ENCODE measurements around the gene KMT2C.

Gene KMT2C

GRCh38 chr7:152128741-152129461 is 306.9 kb downstream of the KMT2C start:
- no peak for TF ChIP-seq TAF1 (IDR thresholded peaks at IDR 0.05; ENCODE audit: low read depth)
- TF ChIP-seq CEBPB (IDR thresholded peaks at IDR 0.05): no peak
- no peak for TF ChIP-seq YY1 (IDR thresholded peaks at IDR 0.05; ENCODE audit: low read depth)
- no peak for TF ChIP-seq NFIC (IDR thresholded peaks at IDR 0.05)
- TF ChIP-seq REST (IDR thresholded peaks at IDR 0.05; ENCODE audit: low read depth): no peak
- no peak for TF ChIP-seq RAD21 (IDR thresholded peaks at IDR 0.05; ENCODE audit: low read depth)
- TF ChIP-seq EGR1 (IDR thresholded peaks at IDR 0.05): no peak
- no peak for TF ChIP-seq MAX (IDR thresholded peaks at IDR 0.05)
- TF ChIP-seq FOXM1 (IDR thresholded peaks at IDR 0.05; ENCODE audit: borderline replicate concordance, low read depth): no peak
- no peak for TF ChIP-seq TCF12 (IDR thresholded peaks at IDR 0.05; ENCODE audit: low read depth)
- no peak for TF ChIP-seq TEAD4 (IDR thresholded peaks at IDR 0.05)
- TF ChIP-seq ZBTB7A (IDR thresholded peaks at IDR 0.05; ENCODE audit: low read depth): no peak
- TF ChIP-seq EP300 (IDR thresholded peaks at IDR 0.05; ENCODE audit: borderline replicate concordance): no peak
- TF ChIP-seq CREB1 (IDR thresholded peaks at IDR 0.05; ENCODE audit: low read depth): no peak

GRCh38 chr7:152128252-152128651 is 307.6 kb downstream of the KMT2C start:
- TF ChIP-seq EP300 (IDR thresholded peaks at IDR 0.05; ENCODE audit: borderline replicate concordance) (no peak), NFIC (IDR thresholded peaks at IDR 0.05) (no peak), CEBPB (IDR thresholded peaks at IDR 0.05) (no peak), TEAD4 (IDR thresholded peaks at IDR 0.05) (no peak), ZBTB7A (IDR thresholded peaks at IDR 0.05; ENCODE audit: low read depth) (no peak), EGR1 (IDR thresholded peaks at IDR 0.05) (no peak), USF1 (IDR thresholded peaks at IDR 0.05) (no peak), MAX (IDR thresholded peaks at IDR 0.05) (no peak), TCF12 (IDR thresholded peaks at IDR 0.05; ENCODE audit: low read depth) (no peak), FOXM1 (IDR thresholded peaks at IDR 0.05; ENCODE audit: borderline replicate concordance, low read depth) (no peak), CREB1 (IDR thresholded peaks at IDR 0.05; ENCODE audit: low read depth) (no peak), TAF1 (IDR thresholded peaks at IDR 0.05; ENCODE audit: low read depth) (no peak), RAD21 (IDR thresholded peaks at IDR 0.05; ENCODE audit: low read depth) (no peak), YY1 (IDR thresholded peaks at IDR 0.05; ENCODE audit: low read depth) (no peak), REST (IDR thresholded peaks at IDR 0.05; ENCODE audit: low read depth) (no peak)

GRCh38 chr7:152127229-152127628 is 308.6 kb downstream of the KMT2C start:
- TF ChIP-seq TAF1 (IDR thresholded peaks at IDR 0.05; ENCODE audit: low read depth): no peak
- TF ChIP-seq USF1 (IDR thresholded peaks at IDR 0.05): no peak
- no peak for TF ChIP-seq TCF12 (IDR thresholded peaks at IDR 0.05; ENCODE audit: low read depth)
- TF ChIP-seq MAX (IDR thresholded peaks at IDR 0.05): no peak
- no peak for TF ChIP-seq TEAD4 (IDR thresholded peaks at IDR 0.05)
- no peak for TF ChIP-seq NFIC (IDR thresholded peaks at IDR 0.05)
- no peak for TF ChIP-seq FOXM1 (IDR thresholded peaks at IDR 0.05; ENCODE audit: borderline replicate concordance, low read depth)
- no peak for TF ChIP-seq CREB1 (IDR thresholded peaks at IDR 0.05; ENCODE audit: low read depth)
- no peak for TF ChIP-seq RAD21 (IDR thresholded peaks at IDR 0.05; ENCODE audit: low read depth)
- TF ChIP-seq EGR1 (IDR thresholded peaks at IDR 0.05): no peak
- TF ChIP-seq REST (IDR thresholded peaks at IDR 0.05; ENCODE audit: low read depth): no peak
- no peak for TF ChIP-seq YY1 (IDR thresholded peaks at IDR 0.05; ENCODE audit: low read depth)
- TF ChIP-seq ZBTB7A (IDR thresholded peaks at IDR 0.05; ENCODE audit: low read depth): no peak
- TF ChIP-seq EP300 (IDR thresholded peaks at IDR 0.05; ENCODE audit: borderline replicate concordance): no peak
- TF ChIP-seq CEBPB (IDR thresholded peaks at IDR 0.05): no peak
